Duodenal mucosa (tissue), 2 donors: Measurements from ENCODE around the gene EXOC4.

Source experiments
- H3K27ac ChIP-seq: one replicate; pipeline ENCODE4 v1.7.0; 2013; ENCODE audit warnings: low read depth, low read length
- H3K27me3 ChIP-seq, 2 donors: one replicate each; pipeline ENCODE4 v1.7.0; 2013; ENCODE audit warnings: low read length in 2 of 2, control low read depth in 1 of 2; ENCODE audit not compliant: insufficient read depth in 2 of 2, control insufficient read depth in 1 of 2
- H3K36me3 ChIP-seq, 2 donors: one replicate each; pipeline ENCODE4 v1.7.0; 2013; ENCODE audit warnings: low read length in 2 of 2, control low read depth in 1 of 2; ENCODE audit not compliant: insufficient read depth in 2 of 2, control insufficient read depth in 1 of 2
- H3K4me1 ChIP-seq, 2 donors: one replicate each; pipeline ENCODE4 v1.7.0; 2013; ENCODE audit warnings: low read length in 2 of 2, control low read depth in 1 of 2; ENCODE audit not compliant: insufficient read depth in 2 of 2, control insufficient read depth in 1 of 2
- H3K4me3 ChIP-seq, 2 donors: one replicate each; pipeline ENCODE4 v1.7.0; 2013; ENCODE audit warnings: low read length in 2 of 2, low read depth in 1 of 2
- H3K9ac ChIP-seq, 2 donors: one replicate each; pipeline ENCODE4 v1.7.0; 2013; ENCODE audit warnings: low read length in 2 of 2, low read depth in 1 of 2
- H3K9me3 ChIP-seq, 2 donors: one replicate each; pipeline ENCODE4 v1.7.0; 2013; ENCODE audit warnings: low read length in 2 of 2, control low read depth in 1 of 2; ENCODE audit not compliant: control insufficient read depth in 1 of 2

Gene EXOC4

GRCh38 chr7:133857376-133858119 lies 604.7 kb downstream of the EXOC4 start:
- Histone ChIP-seq H3K36me3 (no peaks in the 10 kb centered on the region), H3K4me3 (no peak overlapping the region), H3K27ac (no peak overlapping the region), H3K9me3 (no peaks in the 10 kb centered on the region), H3K4me1 (peaks cover 0 to 3% of the 10 kb centered on the region in 2 donors), H3K9ac (no peak overlapping the region), H3K27me3 (no peaks in the 10 kb centered on the region)

GRCh38 chr7:133858311-133858710 lies 605.4 kb downstream of the EXOC4 start:
- no peaks in the 10 kb centered on the region for H3K9me3 ChIP-seq
- H3K9ac ChIP-seq, result no peak overlapping the region
- peaks cover 0 to 4% of the 10 kb centered on the region in 2 donors for H3K4me1 ChIP-seq
- no peaks in the 10 kb centered on the region for H3K36me3 ChIP-seq
- no peaks in the 10 kb centered on the region for H3K27me3 ChIP-seq
- no peak overlapping the region for H3K4me3 ChIP-seq
- H3K27ac ChIP-seq, result no peak overlapping the region

GRCh38 chr7:133859231-133859630 lies 606.4 kb downstream of the EXOC4 start:
- Histone ChIP-seq H3K4me3 (no peak overlapping the region), H3K9ac (no peak overlapping the region), H3K27ac (no peak overlapping the region), H3K9me3 (no peaks in the 10 kb centered on the region), H3K27me3 (no peaks in the 10 kb centered on the region), H3K4me1 (peaks cover 0 to 6% of the 10 kb centered on the region in 2 donors), H3K36me3 (no peaks in the 10 kb centered on the region)

- no peaks in the 10 kb centered on the region for H3K27me3 ChIP-seq
- no peak overlapping the region for H3K4me3 ChIP-seq
- H3K4me1 ChIP-seq, result peaks cover 0 to 11% of the 10 kb centered on the region in 2 donors
- H3K9ac ChIP-seq, result no peak overlapping the region
- no peaks in the 10 kb centered on the region for H3K36me3 ChIP-seq
- no peaks in the 10 kb centered on the region for H3K9me3 ChIP-seq
- no peak overlapping the region for H3K27ac ChIP-seq
Observed at GRCh38 chr7:133859871-133860450, 607.1 kb downstream of the EXOC4 start.

DNA sequence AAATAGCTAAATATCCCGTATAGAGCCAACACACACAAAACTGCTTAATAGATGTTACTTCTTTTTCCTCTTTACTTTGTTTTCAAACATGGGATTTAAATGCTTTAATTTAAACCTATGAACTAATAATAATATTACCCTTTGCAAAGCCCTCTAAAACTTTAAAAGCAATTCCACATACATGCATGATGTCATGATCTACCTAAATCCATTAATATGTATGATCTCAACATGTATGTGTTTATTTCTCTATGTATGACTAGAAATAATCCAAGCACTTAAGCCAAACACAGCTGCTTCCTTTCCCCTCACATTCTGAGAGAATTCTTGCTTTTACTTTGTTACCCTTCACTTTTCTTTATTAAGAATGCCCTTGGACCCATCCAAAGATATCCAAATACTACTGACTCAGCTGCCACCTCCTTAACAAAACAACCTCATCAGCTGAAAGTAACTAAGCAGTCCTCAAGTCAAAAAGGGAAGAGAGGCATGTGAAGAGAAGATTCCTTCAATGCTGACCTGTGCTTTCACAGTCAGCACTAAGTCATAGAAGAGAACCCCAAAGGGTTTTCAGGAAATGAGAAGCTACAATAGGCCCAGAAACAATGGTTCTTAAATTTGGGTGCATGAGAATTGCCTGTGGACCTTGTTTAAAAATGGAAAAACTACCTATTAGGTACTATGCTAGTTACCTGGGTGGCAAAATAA lies 607.9 kb downstream of the EXOC4 start:
- Histone ChIP-seq H3K4me1 (peaks cover 0 to 11% of the 10 kb centered on the region in 2 donors), H3K9me3 (no peaks in the 10 kb centered on the region), H3K9ac (no peak overlapping the region)

GRCh38 chr7:133861876-133862275 lies 609.0 kb downstream of the EXOC4 start:
- H3K4me1 ChIP-seq, result peaks cover 0 to 11% of the 10 kb centered on the region in 2 donors
- H3K27ac ChIP-seq, result no peak overlapping the region
- no peaks in the 10 kb centered on the region for H3K9me3 ChIP-seq
- no peaks in the 10 kb centered on the region for H3K27me3 ChIP-seq
- H3K9ac ChIP-seq, result no peak overlapping the region
- H3K4me3 ChIP-seq, result no peak overlapping the region
- H3K36me3 ChIP-seq, result no peaks in the 10 kb centered on the region

More for the DNA sequence above, 607.9 kb downstream of the EXOC4 start:
- H3K27ac ChIP-seq, result no peak overlapping the region
- H3K27me3 ChIP-seq, result no peaks in the 10 kb centered on the region
- no peaks in the 10 kb centered on the region for H3K36me3 ChIP-seq
- H3K4me3 ChIP-seq, result no peak overlapping the region

DNA sequence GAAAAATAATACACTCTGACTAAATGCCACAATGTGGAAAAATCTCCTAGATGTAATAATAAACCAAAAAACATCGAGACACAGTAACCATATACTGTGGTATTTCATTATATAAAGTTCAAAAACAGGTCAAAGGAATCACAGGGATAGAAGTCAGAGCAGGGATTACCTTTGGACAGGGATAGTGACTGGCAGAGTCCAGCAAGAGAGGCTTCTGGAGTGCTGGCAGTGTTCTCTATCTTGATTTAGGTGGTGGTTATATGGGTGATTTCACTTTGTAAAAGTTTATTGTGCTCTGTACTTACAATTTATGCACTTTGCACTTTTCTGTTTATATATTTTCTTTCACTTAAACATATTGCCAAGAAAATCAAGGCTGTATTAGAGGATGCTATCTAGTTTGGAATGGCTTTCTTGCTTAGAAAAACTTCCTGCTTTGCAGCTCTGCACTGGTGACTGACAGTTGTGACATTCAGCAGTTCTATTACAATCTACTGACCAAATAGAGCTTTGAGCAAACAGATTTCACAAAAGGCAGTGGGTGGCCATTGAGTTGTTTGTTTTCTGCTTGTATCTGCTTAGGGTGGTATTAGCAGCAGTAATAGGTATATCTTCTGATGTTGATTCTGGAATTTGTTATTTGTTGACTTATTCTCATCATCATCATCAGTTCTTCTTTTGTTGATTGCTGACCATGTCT lies 610.6 kb downstream of the EXOC4 start:
- Histone ChIP-seq H3K4me3 (no peak overlapping the region), H3K9me3 (no peaks in the 10 kb centered on the region), H3K27me3 (no peaks in the 10 kb centered on the region), H3K27ac (no peak overlapping the region), H3K9ac (no peak overlapping the region), H3K36me3 (no peaks in the 10 kb centered on the region), H3K4me1 (peaks cover 0 to 11% of the 10 kb centered on the region in 2 donors)

GRCh38 chr7:133869556-133869955 lies 616.7 kb downstream of the EXOC4 start:
- Histone ChIP-seq H3K4me1 (peaks cover 0 to 2% of the 10 kb centered on the region in 2 donors), H3K4me3 (no peak overlapping the region), H3K27ac (no peak overlapping the region), H3K36me3 (no peaks in the 10 kb centered on the region), H3K9me3 (no peaks in the 10 kb centered on the region), H3K9ac (no peak overlapping the region), H3K27me3 (no peaks in the 10 kb centered on the region)

- H3K27me3 ChIP-seq, result no peaks in the 10 kb centered on the region
- no peaks in the 10 kb centered on the region for H3K36me3 ChIP-seq
- no peaks in the 10 kb centered on the region for H3K9me3 ChIP-seq
- no peaks in the 10 kb centered on the region for H3K4me1 ChIP-seq
- H3K9ac ChIP-seq, result no peak overlapping the region
- no peak overlapping the region for H3K4me3 ChIP-seq
- H3K27ac ChIP-seq, result no peak overlapping the region
Observed at GRCh38 chr7:133871757-133872156, 618.9 kb downstream of the EXOC4 start.

- no peaks in the 10 kb centered on the region for H3K9me3 ChIP-seq
- H3K9ac ChIP-seq, result no peak overlapping the region
- no peaks in the 10 kb centered on the region for H3K4me1 ChIP-seq
- no peak overlapping the region for H3K27ac ChIP-seq
- no peaks in the 10 kb centered on the region for H3K36me3 ChIP-seq
- no peak overlapping the region for H3K4me3 ChIP-seq
- H3K27me3 ChIP-seq, result no peaks in the 10 kb centered on the region
Observed at GRCh38 chr7:133873187-133873586, 620.3 kb downstream of the EXOC4 start.
